GM23248 (cell line): ENCODE data around the gene NRBF2.

Experiments used
- EZH2 ChIP-seq: fragments of 200-600 bp; sonication (generic); IDR thresholded peaks from 2 replicates; pipeline ENCODE4 v1.6.1; 2018; ENCODE audit warnings: antibody characterized with exemption, mild to moderate bottlenecking; ENCODE audit not compliant: insufficient read depth, poor library complexity, severe bottlenecking
- EZH2phosphoT487 ChIP-seq: fragments of 200-600 bp; sonication (generic); IDR thresholded peaks from 2 replicates; pipeline ENCODE4 v1.6.1; 2018; ENCODE audit warnings: antibody characterized with exemption, moderate library complexity, mild to moderate bottlenecking, low read depth; ENCODE audit not compliant: insufficient read depth

GRCh38 chr10:63128443-63128842 lies 4.7 kb upstream of the NRBF2 start:
- no peak for TF ChIP-seq EZH2
- no peak for TF ChIP-seq EZH2phosphoT487
